Gastrocnemius medialis (tissue), 4 donors: ENCODE results near the gene GIT1.

ENCODE experiments used
- CTCF ChIP-seq, 5 experiments: fragments of 450-650 bp in 3 of 5; fragments of 200-600 bp in 2 of 5; sonication (generic) in 2 of 5; IDR thresholded peaks in 4 of 5; conservative IDR thresholded peaks in 1 of 5; 1 replicate in 4 of 5; 2 replicates in 1 of 5; pipeline ENCODE4 v1.5.1; 2016 to 2019; ENCODE audit warnings: antibody characterized with exemption in 5 of 5, mild to moderate bottlenecking in 3 of 5, moderate library complexity in 3 of 5
- POLR2A ChIP-seq, 2 donors: fragments of 450-650 bp; IDR thresholded peaks; one replicate each; pipeline ENCODE4 v1.6.1; 2017; ENCODE audit warnings: antibody characterized with exemption in 2 of 2, mild to moderate bottlenecking in 2 of 2, moderate library complexity in 2 of 2

GRCh38 chr17:29557739-29558116 is 31.7 kb downstream of the GIT1 start:
- TF ChIP-seq CTCF (IDR thresholded peaks at IDR 0.05 in 4 of 5, conservative IDR thresholded peaks at IDR 0.05 in 1 of 5): no peak
- TF ChIP-seq POLR2A (IDR thresholded peaks at IDR 0.05): no peak
